GM10847 (cell line): ENCODE measurements around the gene HSD3B2.

Source experiments
- POLR2A ChIP-seq: IDR thresholded peaks from 2 replicates; pipeline ENCODE4 v1.6.1; 2011; ENCODE audit not compliant: insufficient read length; ENCODE audit errors: extremely low read depth

HSD3B2 gene

GRCh38 chr1:119467857-119468668 lies 53.1 kb downstream of the HSD3B2 start:
- TF ChIP-seq POLR2A, result no peak

- TF ChIP-seq POLR2A, result no peak
Measured at GRCh38 chr1:119469741-119470140, 54.8 kb downstream of the HSD3B2 start.

- no peak for TF ChIP-seq POLR2A
Measured at GRCh38 chr1:119470377-119470776, 55.4 kb downstream of the HSD3B2 start.

- TF ChIP-seq POLR2A, result no peak
Measured at GRCh38 chr1:119470958-119471357, 56.0 kb downstream of the HSD3B2 start.

GRCh38 chr1:119471566-119471965 lies 56.6 kb downstream of the HSD3B2 start:
- TF ChIP-seq POLR2A, result no peak

GRCh38 chr1:119472080-119472818 lies 57.3 kb downstream of the HSD3B2 start:
- no peak for TF ChIP-seq POLR2A
